H1 (cell line): Measurements from ENCODE around the gene ZMPSTE24. TPM values are rescaled to one million over a fixed set of nuclear protein-coding genes. Genes with fewer than 3 reads are reported as not detected.

ENCODE experiments used
- CHD1 ChIP-seq: IDR thresholded peaks from 2 replicates; pipeline ENCODE4 v1.6.1; 2012; ENCODE audit warnings: low read depth, low read length, improper control_type of control experiment
- GTF2F1 ChIP-seq: IDR thresholded peaks from 2 replicates; pipeline ENCODE4 v1.6.1; 2012; ENCODE audit warnings: low read depth, low read length, improper control_type of control experiment, borderline replicate concordance
- SP2 ChIP-seq: IDR thresholded peaks from 2 replicates; pipeline ENCODE4 v1.6.1; 2012; ENCODE audit warnings: mild to moderate bottlenecking, low read length, inconsistent platforms
- TEAD4 ChIP-seq: IDR thresholded peaks from 2 replicates; pipeline ENCODE4 v1.6.1; 2012; ENCODE audit warnings: low read depth, low read length, inconsistent platforms, mixed read lengths
- polyA plus RNA-seq, 7 experiments: library from polyadenylated mRNA; depleted of rRNA in 3 of 7; stranded (reverse) in 5 of 7; unstranded in 2 of 7; fragments of >200 nt in 5 of 7; fragments of 200-250 nt in 2 of 7; gene quantifications; 1 replicate in 5 of 7; 2 replicates in 1 of 7; 4 replicates in 1 of 7; pipeline versions ENCODE4 v1.2.1 to v1.2.3, GENCODE V29; 2011 to 2013; ENCODE audit warnings: missing spikeins in 2 of 7, mixed read lengths in 2 of 7
- total RNA-seq: library from RNA; stranded (reverse); fragmentation: NEBNext Ultra II Directional; extraction: Animal tissue kit (Norgen Biotek cat#: 25700); gene quantifications from 2 replicates; pipeline ENCODE4 v1.2.1, GENCODE V29; 2021

ZMPSTE24 gene
- total and polyA plus RNA-seq, 2 of the 8 experiments (the other 6 are each of a cell fraction or from before 2014, with no cell fraction given), result 12.7 to 42.9 TPM

DNA sequence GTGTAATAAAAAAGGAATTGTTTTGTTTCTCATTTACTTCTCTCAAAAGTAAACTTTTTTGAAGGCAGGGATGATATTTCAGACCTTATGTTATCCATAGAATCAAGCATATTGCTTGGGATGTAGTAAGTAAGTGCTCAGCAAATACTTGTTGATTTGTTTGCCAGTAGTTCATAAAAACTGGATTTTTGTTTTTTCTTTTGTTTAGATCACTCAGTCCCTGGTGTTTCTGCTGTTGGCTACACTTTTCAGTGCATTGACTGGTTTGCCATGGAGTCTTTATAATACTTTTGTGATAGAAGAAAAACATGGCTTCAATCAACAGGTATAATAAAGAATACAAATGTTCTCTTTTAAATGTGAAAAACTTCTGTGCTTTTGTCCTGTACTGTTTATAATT, 10.2 kb downstream of the ZMPSTE24 start (continued):
- TF ChIP-seq GTF2F1, result no peak
- TF ChIP-seq TEAD4, result no peak
- no peak for TF ChIP-seq CHD1
- no peak for TF ChIP-seq SP2
